Measurements from ENCODE around the gene FILIP1L.
"Not testable (repeated sequence)": the region's sequence is repeated elsewhere in the genome, so short reads cannot be mapped to it uniquely, and the experiment has no call there.

Gene FILIP1L

DNA sequence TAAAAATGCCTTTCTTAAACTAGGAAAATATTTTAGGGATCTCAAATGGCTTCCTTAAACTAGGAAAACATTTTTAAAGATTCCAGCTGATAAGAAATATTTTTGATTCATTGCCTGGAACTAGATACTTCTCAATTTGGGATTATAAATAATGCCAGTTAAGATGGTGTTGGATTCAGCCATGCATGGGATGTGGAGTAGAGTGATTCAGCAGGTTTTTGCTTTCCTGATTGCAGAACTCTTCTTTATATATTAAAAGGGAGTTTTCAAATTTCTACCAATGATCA is 15.6 kb downstream of the FILIP1L start:
- DNase-seq = no peak

DNA sequence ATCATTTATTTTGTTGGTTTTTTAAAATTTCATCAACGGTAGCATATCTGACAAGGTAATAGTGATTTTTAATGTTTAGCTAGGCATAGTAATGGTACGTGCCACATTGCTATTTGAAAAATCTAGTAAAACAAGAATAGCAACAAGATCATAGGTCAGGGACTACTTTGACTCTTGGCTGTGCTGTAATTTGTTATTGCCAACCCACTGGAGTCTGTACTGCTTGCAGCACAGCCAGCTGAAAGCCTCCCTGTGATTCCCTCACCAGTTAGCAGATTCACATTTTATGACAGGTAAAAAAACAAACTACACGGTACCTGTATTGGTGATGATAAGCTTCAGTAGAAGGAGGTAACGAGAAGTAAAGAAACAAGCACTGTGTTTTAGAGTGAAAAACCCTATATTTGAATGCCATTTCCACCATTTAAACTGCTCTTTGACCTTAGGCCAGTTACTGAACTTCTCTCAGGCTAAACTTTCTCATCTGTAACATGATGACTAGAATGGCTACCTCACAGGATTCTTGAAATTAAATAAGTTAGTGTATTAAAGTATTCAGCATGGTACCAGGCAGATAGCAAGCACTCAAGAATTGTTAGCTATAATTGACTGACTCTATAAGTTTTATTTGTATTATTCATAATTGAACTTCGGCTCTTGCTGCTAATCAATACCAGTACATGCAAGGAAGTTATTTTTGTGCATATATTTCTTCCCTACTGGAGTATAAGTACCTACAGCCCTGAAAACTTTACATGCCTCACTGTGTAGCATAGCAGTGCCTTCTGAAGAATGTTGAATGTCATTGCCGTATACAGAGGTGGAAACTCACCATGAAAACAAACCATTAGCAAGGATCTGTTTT is 16.1 kb downstream of the FILIP1L start:
- DNase-seq = no peak

DNA sequence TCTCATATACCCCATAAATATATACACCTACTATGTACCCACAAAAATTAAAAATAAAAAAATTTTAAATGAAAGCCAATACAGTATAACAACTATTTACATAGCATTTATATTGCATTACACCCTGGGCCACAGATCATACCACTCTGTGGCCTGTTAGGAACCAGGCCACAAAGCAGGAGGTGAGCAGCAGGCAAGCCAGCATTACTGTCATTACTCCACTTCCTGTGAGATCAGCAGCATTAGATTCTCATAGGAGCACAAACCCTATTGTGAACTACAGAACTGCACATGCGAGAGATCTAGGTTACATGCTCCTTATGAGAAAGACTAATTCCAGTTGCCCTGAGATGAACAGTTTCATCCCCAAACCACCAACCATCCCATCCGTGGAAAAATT is 17.4 kb downstream of the FILIP1L start:
- DNase-seq = no peak

DNA sequence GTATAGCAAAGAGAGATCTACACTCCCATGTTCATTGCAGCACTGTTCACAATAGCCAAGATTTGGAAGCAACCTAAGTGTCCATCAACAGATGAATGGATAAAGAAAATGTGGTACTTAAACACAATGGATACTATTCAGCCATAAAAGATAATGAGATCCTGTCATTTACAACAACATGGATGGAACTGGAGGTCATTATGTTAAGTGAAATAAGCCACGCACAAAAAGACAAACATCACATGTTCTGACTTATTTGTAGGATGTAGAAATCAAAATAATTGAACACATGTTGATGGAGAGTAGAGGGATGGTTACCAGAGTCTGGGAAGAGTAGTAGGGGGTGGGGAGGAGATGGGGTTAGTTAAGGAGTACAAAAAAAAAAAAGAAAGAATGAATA is 18.0 kb downstream of the FILIP1L start:
- not testable (repeated sequence) for DNase-seq

DNA sequence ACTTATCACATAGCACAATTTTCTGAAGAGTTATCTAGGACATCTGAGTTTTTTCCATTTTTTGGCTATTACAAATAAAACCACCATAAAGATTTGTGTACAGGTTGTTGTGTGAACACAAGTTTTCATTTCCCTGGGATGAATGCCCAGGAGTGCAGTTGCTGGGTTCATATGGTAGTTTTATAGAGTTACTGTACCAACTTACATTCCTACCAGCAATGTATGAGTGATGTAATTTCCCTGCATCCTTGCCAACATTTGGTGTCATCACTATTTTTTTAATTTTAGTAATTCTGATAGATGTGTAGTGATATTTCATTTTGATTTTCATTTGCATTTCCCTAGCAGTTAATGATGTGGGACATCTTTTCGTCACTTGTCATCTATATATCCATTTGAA is 20.5 kb downstream of the FILIP1L start:
- DNase-seq = no peak

DNA sequence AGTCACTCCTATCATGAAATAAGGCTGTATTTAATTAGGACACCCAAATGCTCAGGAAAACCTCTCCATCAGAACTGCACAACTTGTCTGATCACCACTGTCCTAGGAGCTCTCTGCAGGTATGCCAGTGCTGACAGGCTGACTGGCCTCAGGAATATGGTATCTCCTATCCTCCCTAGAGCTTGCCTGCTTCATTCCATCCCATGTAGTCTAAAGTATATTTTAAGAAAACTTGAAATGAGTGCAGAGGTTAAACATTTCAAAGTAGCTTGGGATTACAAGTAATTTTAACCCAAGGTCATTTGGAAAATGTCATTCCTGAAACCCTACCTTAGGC is 23.7 kb downstream of the FILIP1L start:
- DNase-seq = no peak

DNA sequence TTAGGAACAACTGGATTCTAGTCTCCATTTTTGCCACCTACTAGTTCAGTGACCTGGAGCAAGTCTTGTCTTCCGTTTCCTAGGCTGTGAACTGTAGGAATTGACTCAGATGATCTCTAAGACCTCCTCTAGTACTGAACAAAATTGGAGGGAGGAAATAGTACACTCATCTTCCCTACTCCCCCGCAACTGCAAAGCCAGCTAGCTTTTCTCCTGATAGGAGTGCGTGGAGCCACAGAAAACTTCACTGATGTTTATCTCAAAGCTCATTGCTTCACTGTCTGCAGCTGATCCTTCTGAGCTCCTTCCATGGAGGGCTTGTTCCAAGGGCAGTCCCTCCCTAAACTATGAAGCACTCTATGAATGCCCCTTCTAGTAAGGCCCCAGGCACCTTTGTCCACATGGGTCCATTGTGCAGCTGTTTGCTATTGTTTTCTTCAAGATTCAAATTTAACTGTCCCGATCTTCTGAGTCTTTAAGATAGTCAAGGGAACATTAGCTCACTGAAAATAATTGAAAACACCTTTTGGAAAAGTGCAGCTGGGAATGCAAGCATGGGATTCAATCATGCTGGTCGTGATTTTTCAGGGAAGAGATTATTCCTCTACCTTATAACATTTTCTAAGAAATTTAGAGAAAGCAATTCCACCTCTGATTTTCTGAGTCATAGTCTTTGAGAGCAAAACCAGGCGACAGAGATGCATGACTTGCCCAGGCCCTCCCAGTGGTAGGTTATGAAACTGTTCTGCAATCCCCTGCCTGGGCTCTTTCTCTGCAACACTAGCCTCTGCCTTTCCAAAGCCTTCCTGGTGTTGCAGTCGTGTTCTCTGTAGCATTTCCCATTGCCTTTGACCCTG is 24.3 kb downstream of the FILIP1L start:
- no peak for DNase-seq

DNA sequence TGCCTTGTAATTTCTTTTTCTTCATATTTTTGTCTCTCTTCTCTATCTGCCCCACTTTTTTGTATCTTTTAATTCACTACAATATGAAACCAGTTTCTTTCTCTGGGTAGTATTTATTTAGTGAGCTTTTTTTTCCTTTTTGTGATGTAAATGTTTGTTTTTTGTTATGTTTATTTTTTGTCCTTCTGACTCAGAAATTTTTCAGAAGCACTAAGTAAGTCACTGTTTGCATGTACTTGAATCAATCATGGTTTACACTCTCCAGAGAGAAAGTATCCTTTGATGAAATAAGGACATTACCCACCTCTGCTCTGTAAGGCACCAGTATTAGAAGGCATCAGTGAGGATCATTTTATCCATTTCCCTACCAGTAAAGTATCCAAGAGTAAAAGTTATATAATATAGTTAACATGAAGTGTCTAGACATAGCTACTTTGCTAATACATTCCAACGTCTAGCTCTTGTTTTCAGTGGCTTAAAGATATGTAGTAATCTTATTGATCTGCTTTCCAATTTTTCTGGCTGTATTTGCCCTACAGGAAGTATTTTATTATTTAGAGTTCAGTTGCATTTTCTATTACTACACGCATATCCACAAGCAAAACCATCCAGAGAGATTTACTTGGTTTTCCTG is 25.4 kb downstream of the FILIP1L start:
- no peak for DNase-seq

DNA sequence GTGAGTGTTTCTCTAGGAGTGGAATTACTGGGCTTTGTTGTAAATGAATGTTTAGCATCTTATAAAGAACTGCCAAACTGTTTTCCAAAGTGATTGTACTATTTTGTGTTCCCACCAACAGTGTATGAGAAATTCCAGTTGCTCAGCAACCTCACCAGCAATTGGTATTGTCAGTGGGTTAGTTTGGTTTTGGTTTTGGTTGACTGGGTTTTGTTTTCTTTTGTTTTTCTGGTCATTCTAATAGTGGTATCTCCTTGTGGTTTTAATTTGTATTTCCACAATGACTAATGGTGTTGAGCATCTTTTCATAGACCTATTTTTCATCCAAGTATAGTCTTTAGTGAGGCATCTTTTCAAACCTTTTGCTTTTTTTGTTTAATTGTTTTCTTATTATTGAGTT is 27.1 kb downstream of the FILIP1L start:
- no peak for DNase-seq

DNA sequence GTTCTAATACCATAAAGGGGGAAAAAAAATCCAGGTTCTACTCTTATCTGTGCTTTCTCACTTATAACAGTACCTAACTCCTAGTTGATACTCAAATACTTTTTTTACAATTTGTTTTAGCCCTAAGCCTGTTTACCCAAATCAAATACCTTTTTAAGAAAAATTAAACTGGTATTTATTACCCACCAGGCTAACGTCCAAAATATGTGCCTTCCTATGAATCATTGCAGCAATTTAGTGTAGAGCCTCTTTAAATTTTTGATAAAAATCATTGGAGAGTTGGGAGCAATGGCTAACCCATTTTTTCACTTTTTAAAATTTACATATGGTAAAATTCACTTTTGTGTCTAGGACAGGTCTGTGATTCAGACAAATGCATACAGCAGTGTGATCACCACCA is 27.9 kb downstream of the FILIP1L start:
- DNase-seq = no peak

DNA sequence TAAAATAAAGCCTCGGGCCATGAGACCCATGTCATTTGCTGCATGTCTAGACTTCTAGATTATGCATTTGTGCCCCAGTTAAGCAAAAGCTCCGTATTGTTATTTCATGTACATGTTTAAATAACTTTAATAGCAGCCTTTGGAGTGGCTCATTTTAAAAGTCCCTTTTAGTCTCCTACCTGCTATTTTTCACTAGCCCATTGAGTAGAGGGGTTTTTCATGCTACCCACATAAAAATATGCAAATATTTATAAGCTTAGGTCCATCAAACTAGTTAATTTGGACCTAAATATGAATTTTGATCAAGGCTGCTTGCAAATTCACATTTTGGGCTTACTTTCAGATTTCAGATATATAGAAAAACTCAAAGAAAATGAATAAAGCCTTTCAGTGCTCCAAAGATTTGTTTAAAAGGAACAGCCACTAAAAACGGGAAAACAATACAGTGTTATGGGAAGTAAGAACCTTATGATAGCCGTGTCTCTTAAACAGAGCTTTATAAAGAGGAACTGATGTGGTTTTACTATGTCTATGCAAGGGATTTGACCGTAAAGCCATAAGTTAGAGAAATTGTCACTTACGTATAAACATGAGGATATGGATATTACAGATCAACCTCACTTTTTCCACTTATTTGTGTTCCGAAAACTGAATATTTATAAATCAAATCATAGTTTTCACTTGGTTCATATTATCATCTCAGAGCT is 30.0 kb downstream of the FILIP1L start:
- DNase-seq = no peak

DNA sequence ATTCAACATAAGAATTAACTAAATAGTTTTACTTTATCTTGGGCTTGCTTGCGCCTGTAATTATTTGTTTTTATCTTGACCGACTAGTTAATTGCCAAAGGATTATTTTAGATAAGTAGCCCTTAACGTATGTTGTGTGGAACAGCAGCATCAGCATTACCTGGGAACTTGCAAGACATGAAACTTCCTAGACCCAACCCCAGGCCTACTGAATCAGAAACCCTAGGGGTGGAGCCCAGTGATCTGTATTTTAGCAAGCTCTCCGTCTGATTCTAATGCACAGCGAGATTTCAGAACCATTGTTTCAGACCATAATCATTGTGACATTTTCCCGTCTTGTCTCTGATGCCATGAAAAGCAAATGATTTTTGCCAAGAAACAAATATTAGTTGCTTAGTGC is 31.1 kb downstream of the FILIP1L start:
- DNase-seq = no peak

DNA sequence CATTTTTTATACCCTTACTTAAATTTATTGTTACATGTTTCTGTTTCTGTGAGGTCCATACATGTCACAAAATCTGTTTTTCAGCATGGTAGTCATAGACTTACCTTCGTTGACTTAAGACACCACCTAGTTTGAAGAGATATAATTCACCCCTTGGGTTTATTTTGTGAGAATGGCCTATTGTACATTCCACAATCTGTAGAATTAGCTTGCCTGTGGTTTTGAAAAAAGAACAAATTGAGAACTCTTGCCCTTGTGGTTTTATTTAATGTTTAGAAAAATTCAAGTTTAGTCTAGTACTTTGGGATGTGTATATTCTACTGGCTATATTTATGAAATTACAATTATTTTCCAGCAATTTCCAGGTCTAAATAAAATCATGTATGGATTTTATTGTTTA is 31.6 kb downstream of the FILIP1L start:
- no peak for DNase-seq

DNA sequence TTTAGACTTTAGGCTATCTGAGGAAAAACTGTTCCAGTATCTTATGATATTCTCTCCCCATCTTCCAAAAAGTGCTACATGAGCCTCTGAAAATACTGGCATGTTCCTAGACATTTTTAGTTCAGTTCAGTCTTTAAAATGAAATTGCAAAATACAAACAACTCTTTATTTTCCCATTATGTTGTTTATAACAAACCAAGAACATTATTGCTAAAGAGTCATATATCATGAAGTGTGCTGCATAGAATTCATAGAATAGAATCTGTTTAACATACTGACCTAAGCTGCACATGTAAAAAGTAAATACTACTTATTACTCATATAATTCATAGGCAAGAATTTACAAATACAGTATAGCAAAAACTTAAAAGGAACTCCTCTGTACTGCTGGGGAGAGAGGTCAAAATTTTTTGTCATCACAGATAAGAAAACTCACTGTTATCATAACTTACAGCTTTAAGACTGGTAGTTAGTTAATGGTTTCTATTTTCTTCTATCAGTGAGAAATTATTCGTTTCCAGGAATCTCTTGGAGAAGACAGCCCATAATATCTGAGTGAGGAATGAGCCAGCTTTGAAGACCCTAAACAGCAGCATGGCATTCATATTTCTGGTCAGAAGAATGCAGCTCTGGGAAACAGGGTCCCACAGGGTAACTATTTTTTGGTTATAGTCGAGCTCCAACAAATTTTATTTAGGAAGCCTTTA is 32.2 kb downstream of the FILIP1L start:
- DNase-seq = no peak

DNA sequence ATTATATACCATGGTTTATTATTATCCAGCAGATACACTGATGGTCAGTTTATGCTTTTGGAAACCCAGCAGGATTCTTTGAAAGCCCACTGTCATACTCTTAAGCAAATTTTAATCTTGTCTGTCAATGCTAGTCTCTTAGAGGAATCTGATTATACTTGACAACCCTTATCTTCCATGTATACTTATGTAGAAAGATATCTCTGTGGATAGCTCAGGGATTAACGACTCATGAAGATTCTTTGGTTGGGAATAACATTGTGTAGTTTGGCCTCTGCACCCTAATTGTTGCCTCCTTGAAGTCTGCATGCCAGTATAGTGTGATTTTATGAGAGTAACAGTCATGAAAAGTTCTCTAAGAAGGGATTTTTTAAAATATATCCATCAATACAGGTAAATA is 33.0 kb downstream of the FILIP1L start:
- no peak for DNase-seq

DNA sequence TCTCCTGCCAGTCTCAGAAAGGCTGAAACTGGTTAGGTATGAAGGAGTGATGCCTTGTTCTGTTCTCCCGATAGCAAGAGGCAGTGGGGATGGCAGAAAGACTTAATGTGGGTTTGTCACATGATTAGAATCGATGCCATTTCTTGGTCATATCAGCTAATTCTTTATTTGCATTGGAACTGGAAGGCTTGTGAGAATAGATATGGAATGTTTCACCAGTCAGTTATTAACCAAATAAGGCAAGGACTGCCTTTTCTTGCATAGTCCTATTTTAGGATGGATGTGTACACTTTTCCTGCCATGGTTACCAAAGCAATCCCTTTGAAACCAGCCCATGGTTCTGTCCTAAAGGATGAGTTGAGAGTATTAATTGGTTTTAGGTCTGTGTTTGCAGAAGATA is 33.7 kb downstream of the FILIP1L start:
- DNase-seq = no peak

DNA sequence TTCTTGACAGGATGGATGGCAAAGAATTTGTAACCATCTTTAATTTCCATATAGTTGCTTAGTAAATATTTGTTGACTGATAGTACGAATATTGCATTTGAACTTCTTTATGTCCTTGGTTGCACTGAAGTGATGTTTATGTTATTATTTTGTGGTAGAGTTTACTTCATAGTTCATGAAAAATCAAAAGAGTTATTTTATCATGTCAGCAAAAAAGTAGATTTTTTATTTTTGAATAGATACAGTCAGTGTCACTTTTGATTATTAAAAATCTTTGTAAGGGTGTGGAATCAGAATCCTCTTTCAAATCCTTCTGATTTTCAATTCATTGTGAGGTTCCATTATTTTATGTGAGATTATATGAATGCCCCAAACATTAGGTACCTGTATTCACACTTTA is 35.0 kb downstream of the FILIP1L start:
- no peak for DNase-seq

DNA sequence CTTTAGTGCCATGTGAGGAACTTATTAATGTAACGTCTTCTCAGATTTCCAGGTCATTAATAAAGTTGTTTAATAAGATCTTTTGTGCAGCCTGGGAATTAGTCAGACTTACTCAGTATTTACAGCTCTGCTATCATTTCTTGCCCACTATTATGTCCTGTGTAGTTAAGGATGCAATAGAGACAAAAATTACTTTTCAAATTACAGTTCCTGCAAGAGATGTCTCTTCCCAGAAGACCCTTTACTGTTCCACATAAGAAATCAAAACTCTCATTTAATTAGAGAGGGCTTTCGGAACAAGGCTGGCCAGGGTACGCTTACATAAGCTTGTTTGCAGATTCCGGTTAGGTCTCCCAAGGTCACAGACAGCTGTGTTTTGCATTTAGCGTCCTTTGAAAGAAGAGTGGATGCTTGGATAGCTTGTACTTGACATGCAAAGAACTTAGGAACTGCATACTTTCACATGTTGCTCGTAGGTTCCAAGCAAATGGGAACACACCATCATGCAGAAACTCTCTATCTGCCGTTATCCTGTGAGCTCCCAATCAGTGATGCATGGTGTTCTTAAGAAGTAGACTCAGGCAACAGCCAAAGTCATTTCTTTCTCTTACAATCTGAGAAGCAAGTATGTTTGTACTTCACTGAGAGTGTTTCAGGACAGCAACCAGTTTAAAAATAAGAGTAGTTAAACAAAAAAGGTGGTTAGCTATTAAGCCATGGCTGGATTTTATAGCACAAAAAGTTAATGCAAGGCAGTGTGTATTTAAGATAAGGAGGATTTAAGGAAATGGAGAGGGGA is 37.4 kb downstream of the FILIP1L start:
- DNase-seq = no peak

DNA sequence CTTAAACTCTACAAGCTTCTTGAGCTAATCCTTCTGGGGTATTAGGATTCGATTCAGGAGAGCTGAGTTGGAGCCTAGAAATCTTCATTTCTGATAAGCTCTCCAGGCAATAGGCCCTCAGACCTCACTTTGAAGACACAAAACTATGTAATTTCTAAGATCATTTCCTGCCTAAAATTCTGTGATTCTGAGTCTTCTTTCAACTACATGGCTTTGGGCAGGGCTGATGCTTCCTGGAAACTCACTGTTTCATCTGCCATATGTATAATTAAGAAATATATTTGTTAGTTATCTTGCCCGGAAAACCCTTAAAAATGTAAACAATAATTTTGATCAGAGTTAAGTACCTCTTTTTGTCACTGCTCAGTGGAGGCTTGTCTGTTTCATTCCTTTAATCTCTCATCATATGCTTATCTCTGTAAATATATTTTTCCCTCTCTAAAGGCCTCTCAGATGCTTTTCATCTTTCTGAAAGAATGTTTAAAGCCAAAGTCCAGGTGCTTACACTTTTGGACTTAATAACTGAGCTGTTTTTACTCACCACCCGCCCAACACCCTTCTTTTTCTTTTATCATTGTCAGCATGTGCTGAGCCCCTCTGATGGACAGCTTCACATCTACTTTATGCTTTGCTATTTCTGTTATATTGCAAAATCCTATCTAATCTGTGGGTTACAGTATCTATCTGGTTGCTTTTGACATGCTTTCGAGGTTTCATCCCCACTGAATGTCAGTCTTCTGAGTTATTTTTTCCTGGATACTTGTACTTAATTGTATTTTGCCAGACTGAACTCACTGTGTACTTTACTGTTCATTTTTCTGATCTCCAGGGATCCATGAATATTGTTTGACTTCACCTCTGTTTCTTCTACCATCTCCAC is 38.2 kb downstream of the FILIP1L start:
- no peak for DNase-seq

DNA sequence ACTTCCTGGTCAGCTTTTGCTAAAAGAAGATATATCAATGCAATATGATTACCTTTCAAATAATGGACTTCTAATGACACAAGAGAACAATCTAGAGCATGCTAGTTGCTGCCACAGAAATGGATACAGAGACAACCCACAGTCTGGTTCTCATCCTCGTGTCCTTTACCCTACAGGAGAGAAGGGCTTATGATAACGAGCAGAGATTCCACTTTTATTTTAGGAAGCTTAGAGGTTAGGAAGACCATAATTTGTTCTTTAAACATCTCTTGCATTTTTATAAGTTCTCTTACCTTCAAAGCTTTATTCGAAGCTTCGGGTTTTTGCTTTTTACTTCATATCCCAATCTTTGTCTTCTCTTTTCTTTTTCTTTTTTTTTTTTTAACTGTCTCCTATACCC is 39.1 kb downstream of the FILIP1L start:
- no peak for DNase-seq
